ENCODE measurements around the gene NOXO1.

The NOXO1 gene

GRCh38 chr16:1981398-1981836 is at the start of gene NOXO1:
TSS of gene NOXO1 (minus strand) at chr16:1981469. CDS start at chr16:1981179, 290 bp downstream.
- no peak within 1 kb of the TSS for H3K27ac ChIP-seq
- no peak for DNase-seq (ENCODE audit: low read depth, low spot score)

GRCh38 chr16:2030036-2030435 is 48.8 kb upstream of the NOXO1 start:
- no peak overlapping the region for H3K27ac ChIP-seq
- no peak for DNase-seq (ENCODE audit: low read depth, low spot score)

- no peak for DNase-seq (ENCODE audit: low read depth, low spot score)
- no peak overlapping the region for H3K27ac ChIP-seq
Measured at GRCh38 chr16:2029350-2029749, 48.1 kb upstream of the NOXO1 start.

- no peak for DNase-seq (ENCODE audit: low read depth, low spot score)
Measured at GRCh38 chr16:2028620-2029220, 47.5 kb upstream of the NOXO1 start.

GRCh38 chr16:2028146-2028545 is 46.9 kb upstream of the NOXO1 start:
- no peak for DNase-seq (ENCODE audit: low read depth, low spot score)
- no peak overlapping the region for H3K27ac ChIP-seq

More at GRCh38 chr16:2028620-2029220, 47.5 kb upstream of the NOXO1 start:
- no peak overlapping the region for H3K27ac ChIP-seq

GRCh38 chr16:2027024-2028010 is 46.0 kb upstream of the NOXO1 start:
- peak overlapping the region; percentile 23 for H3K27ac ChIP-seq
- no peak for DNase-seq (ENCODE audit: low read depth, low spot score)

GRCh38 chr16:2026461-2027023 is 45.3 kb upstream of the NOXO1 start, which contains the start of gene NHERF2:
TSS of gene NHERF2 (plus strand) at chr16:2026902. CDS start at chr16:2027006, 104 bp downstream.
- DNase-seq (ENCODE audit: low read depth, low spot score) = no peak
- H3K27ac ChIP-seq = peak within 1 kb of the TSS; percentile 23

GRCh38 chr16:2025878-2026460 is 44.7 kb upstream of the NOXO1 start:
- no peak for DNase-seq (ENCODE audit: low read depth, low spot score)
- no peak overlapping the region for H3K27ac ChIP-seq

GRCh38 chr16:2025251-2025650 is 44.0 kb upstream of the NOXO1 start:
- H3K27ac ChIP-seq = no peak overlapping the region
- no peak for DNase-seq (ENCODE audit: low read depth, low spot score)

- H3K27ac ChIP-seq = no peak overlapping the region
- DNase-seq (ENCODE audit: low read depth, low spot score) = no peak
Measured at GRCh38 chr16:2024032-2024420, 42.8 kb upstream of the NOXO1 start.

- no peak for DNase-seq (ENCODE audit: low read depth, low spot score)
- H3K27ac ChIP-seq = no peak overlapping the region
Measured at GRCh38 chr16:2023092-2024031, 42.1 kb upstream of the NOXO1 start.

- DNase-seq (ENCODE audit: low read depth, low spot score) = no peak
- H3K27ac ChIP-seq = no peak overlapping the region
Measured at GRCh38 chr16:2022723-2023091, 41.4 kb upstream of the NOXO1 start.

- no peak overlapping the region for H3K27ac ChIP-seq
- DNase-seq (ENCODE audit: low read depth, low spot score) = no peak
Measured at GRCh38 chr16:2019921-2020831, 38.9 kb upstream of the NOXO1 start.

- DNase-seq (ENCODE audit: low read depth, low spot score) = no peak
- H3K27ac ChIP-seq = no peak within 1 kb of the TSS
Measured at GRCh38 chr16:2019518-2019920, 38.2 kb upstream of the NOXO1 start, which contains the start of gene NPW. TSS of gene NPW (plus strand) at chr16:2019785.

GRCh38 chr16:2016407-2016922 is 35.2 kb upstream of the NOXO1 start:
- no peak for DNase-seq (ENCODE audit: low read depth, low spot score)
- H3K27ac ChIP-seq = peak overlapping the region; percentile 79

GRCh38 chr16:2015947-2016208 is 34.6 kb upstream of the NOXO1 start:
- H3K27ac ChIP-seq = peak overlapping the region; percentile 79
- no peak for DNase-seq (ENCODE audit: low read depth, low spot score)

GRCh38 chr16:2015117-2015946 is 34.1 kb upstream of the NOXO1 start:
- DNase-seq (ENCODE audit: low read depth, low spot score) = peak; percentile 75
- H3K27ac ChIP-seq = peak overlapping the region; percentile 79

GRCh38 chr16:2013527-2013926 is 32.3 kb upstream of the NOXO1 start:
- no peak for DNase-seq (ENCODE audit: low read depth, low spot score)
- no peak overlapping the region for H3K27ac ChIP-seq
